HUES64 (cell line): ENCODE measurements around the gene TRNAU1AP.
A peak's percentile ranks its signal among the peaks of the same experiment; 100 is the strongest.
"Not testable (repeated sequence)": the region's sequence is repeated elsewhere in the genome, so short reads cannot be mapped to it uniquely, and the experiment has no call there.

Experiments used
- H3K27ac ChIP-seq: 2 replicates; pipeline ENCODE4 v1.7.0; 2013; ENCODE audit warnings: low read depth, low read length, inconsistent platforms
- H3K27me3 ChIP-seq: 2 replicates; pipeline ENCODE4 v1.6.1; 2013; ENCODE audit warnings: mild to moderate bottlenecking, low read length; ENCODE audit not compliant: insufficient read depth
- H3K36me3 ChIP-seq: 2 replicates; pipeline ENCODE4 v1.6.1; 2013; ENCODE audit warnings: mild to moderate bottlenecking, low read length; ENCODE audit not compliant: insufficient read depth
- H3K4me1 ChIP-seq: 2 replicates; pipeline ENCODE4 v1.6.1; 2013; ENCODE audit warnings: mild to moderate bottlenecking, low read length, moderate library complexity; ENCODE audit not compliant: insufficient read depth
- H3K4me3 ChIP-seq: 2 replicates; pipeline ENCODE4 v1.5.1; 2013; ENCODE audit warnings: mild to moderate bottlenecking, low read length, moderate library complexity
- H3K9ac ChIP-seq: 2 replicates; pipeline ENCODE4 v1.6.1; 2013; ENCODE audit warnings: mild to moderate bottlenecking, low read depth, low read length
- H3K9me3 ChIP-seq: 2 replicates; pipeline ENCODE4 v1.6.1; 2013; ENCODE audit warnings: low read depth, low read length; ENCODE audit not compliant: insufficient read depth
- WGBS: fragments of 150-250, 120-280 bp; methylation state at CpG from one replicate; pipeline ENCODE4 v1.1.7; 2013; ENCODE audit warnings: missing lambda C conversion rate; 5-methylcytosine and 5-hydroxymethylcytosine counted together

Gene TRNAU1AP

GRCh38 chr1:28594686-28595411, 42.0 kb downstream of the TRNAU1AP start:
- Histone ChIP-seq H3K27ac (peak overlapping the region; percentile 38; the same call in 1 of the 2 replicates), H3K27me3 (peaks cover 18% of the 10 kb centered on the region), H3K9ac (0 out of 2 replicates have a peak overlapping the region, but pooled peaks have one; percentile 22), H3K4me1 (peaks cover 18% of the 10 kb centered on the region)
- 49% methylated on average over 7 of the region's 7 CpGs for WGBS
- H3K9me3 ChIP-seq, H3K4me3 ChIP-seq, H3K36me3 ChIP-seq: not testable (repeated sequence)

GRCh38 chr1:28595412-28596191, 42.7 kb downstream of the TRNAU1AP start:
- H3K4me3 ChIP-seq, result no peak overlapping the region
- peaks cover 18% of the 10 kb centered on the region for H3K4me1 ChIP-seq
- no peaks in the 10 kb centered on the region for H3K9me3 ChIP-seq
- 0 out of 2 replicates have a peak overlapping the region, but pooled peaks have one; percentile 7 for H3K9ac ChIP-seq
- H3K27me3 ChIP-seq, result peaks cover 18% of the 10 kb centered on the region
- peak overlapping the region; percentile 15; the same call in 1 of the 2 replicates for H3K27ac ChIP-seq
- 74% methylated on average over 10 of the region's 10 CpGs for WGBS
- 0 out of 2 replicates have a peak, but pooled peaks cover 3% of the 10 kb centered on the region for H3K36me3 ChIP-seq

GRCh38 chr1:28596276-28596675, 43.4 kb downstream of the TRNAU1AP start:
- H3K27me3 ChIP-seq, result peaks cover 18% of the 10 kb centered on the region
- not testable (repeated sequence) for H3K9me3 ChIP-seq, H3K36me3 ChIP-seq, H3K27ac ChIP-seq, H3K9ac ChIP-seq, H3K4me3 ChIP-seq
- H3K4me1 ChIP-seq, result peaks cover 18% of the 10 kb centered on the region
- 93% methylated on average over 8 of the region's 11 CpGs for WGBS

DNA sequence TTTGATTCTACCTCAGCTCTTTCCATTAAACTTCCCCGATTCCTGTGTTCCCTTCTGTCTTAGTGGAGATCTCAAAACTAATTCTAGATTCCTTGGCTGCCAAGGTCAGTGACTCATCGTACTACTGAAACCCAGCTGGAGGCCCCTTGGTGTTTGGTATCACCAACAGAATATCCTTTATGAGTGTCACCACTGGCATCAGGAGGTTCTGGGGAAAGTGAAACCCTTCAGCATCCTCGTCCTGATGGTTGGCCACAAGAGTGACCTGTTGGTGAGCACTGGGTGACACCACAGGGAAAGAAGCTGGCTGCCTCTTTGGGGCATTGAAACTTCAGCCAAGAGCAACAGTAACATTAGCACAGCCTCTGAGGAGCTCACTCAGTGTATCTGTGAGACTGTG, 48.8 kb downstream of the TRNAU1AP start:
- Histone ChIP-seq H3K9ac (no peak overlapping the region), H3K4me3 (no peak overlapping the region), H3K4me1 (peaks cover 3% of the 10 kb centered on the region; the same call in 1 of the 2 replicates), H3K27ac (no peak overlapping the region), H3K36me3 (peaks cover 43% of the 10 kb centered on the region), H3K9me3 (no peaks in the 10 kb centered on the region), H3K27me3 (no peaks in the 10 kb centered on the region)
- 90% methylated on average over 3 of the region's 3 CpGs for WGBS

DNA sequence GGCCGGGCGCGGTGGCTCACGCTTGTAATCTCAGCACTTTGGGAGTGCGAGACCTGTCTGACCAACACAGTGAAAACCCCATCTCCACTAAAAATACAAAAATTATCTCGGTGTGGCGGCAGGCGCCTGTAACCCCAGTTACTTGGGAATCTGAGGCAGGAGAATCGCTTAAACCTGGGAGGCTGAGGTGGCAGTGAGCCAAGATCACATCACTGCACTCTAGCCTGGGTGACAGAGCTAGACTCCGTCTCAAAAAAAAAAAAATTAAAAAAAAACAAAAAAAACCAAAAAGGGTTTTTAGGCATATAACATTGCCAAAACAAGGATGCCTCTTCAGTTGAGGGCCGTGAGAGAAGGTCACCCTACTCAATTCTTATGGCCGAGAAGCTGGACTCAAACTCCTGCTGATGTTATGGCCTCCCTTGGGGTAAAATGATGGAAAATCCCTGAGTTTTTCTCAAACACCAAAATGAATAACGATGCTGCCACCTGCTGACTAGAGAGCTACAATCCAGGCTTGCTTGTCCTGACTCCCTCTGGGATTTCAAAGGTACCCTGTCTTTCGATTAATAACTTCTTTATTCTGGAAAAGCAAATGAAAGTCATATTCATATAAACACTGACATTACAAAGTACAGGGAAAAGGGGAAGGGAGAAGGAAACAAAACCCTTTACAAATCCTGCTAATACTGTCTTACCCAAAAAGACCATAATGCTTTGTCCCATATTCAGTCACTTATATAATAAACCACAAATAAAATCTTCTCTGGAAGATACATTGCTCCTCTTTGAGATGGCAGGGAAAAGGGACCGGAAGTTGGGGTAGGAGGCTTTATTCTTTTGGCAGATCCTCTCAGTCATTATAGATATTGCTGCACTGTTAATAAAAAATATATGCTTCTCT, 49.9 kb downstream of the TRNAU1AP start:
- Histone ChIP-seq H3K36me3 (peaks cover 47% of the 10 kb centered on the region), H3K27me3 (no peaks in the 10 kb centered on the region), H3K27ac (no peak overlapping the region), H3K4me1 (peaks cover 3% of the 10 kb centered on the region; the same call in 1 of the 2 replicates), H3K4me3 (no peak overlapping the region), H3K9me3 (no peaks in the 10 kb centered on the region), H3K9ac (no peak overlapping the region)
- 81% methylated on average over 14 of the region's 15 CpGs for WGBS

DNA sequence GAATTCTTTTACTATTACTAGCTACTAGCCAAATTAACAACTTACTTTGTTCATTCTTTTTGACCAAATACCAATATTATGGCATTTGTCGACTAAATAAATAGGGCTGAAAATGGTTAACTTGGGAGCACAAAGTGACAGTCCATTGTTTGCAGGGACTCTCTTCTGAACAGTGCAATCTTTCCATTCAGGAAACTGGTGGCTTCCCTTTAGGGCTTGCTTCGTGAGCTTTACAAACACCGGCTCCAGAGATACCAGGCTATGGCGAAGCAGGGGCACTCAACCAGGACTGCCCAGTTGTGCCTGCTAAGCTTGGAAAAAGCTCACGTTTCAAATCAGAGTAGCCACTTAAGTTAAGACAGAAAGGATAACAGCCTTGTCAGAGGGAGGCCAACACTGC, 51.5 kb downstream of the TRNAU1AP start:
- Histone ChIP-seq H3K27me3 (no peaks in the 10 kb centered on the region), H3K27ac (no peak overlapping the region), H3K36me3 (peaks cover 50% of the 10 kb centered on the region), H3K9ac (no peak overlapping the region), H3K4me3 (no peak overlapping the region), H3K9me3 (no peaks in the 10 kb centered on the region), H3K4me1 (no peaks in the 10 kb centered on the region; the same call in 1 of the 2 replicates)
- WGBS, result 94% methylated on average over 5 of the region's 5 CpGs

DNA sequence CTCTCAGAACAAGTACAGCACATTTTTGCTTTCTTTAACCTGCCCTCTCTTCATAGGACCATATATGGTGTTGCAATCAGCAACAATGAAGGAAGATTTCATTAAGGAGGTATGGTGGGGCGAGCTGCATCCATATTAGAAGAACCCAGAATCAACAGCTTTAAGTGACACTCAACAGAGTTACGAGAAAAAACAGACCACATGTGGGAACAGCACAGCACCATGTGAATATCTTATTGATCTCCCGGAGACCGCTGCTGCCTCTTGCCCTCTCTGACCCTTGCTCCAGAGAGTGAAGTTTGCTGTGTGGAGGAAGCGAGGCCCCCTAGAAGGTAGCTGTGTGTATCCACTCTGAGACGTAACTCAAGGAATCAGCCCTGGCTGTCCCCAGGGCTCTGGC, 52.1 kb downstream of the TRNAU1AP start:
- H3K36me3 ChIP-seq, result peaks cover 54% of the 10 kb centered on the region
- H3K27ac ChIP-seq, result 0 out of 2 replicates have a peak overlapping the region, but pooled peaks have one; percentile 41
- no peaks in the 10 kb centered on the region for H3K9me3 ChIP-seq
- H3K4me3 ChIP-seq, result no peak overlapping the region
- 95% methylated on average over 6 of the region's 6 CpGs for WGBS
- H3K27me3 ChIP-seq, result no peaks in the 10 kb centered on the region
- no peaks in the 10 kb centered on the region; the same call in 1 of the 2 replicates for H3K4me1 ChIP-seq
- no peak overlapping the region for H3K9ac ChIP-seq

DNA sequence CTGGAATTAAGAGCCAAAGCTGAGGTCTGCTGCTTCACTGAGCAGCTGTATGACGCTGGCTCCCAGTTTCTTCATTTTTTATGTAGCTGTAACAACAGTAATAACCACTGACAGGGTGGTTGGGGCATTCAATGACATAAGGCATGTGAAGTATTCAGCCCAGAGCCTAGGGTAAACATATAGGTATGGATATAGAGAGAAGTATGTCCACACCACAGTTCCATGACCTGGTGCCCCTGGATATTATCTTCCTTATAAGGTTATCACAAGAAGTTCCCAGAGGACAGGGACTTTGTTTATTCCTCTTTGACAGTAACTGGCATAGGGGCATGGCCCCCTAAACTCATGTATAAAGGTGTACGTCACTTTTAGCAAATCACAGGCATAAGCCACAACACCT, 53.9 kb downstream of the TRNAU1AP start:
- Histone ChIP-seq H3K9ac (no peak overlapping the region), H3K27ac (no peak overlapping the region), H3K27me3 (no peaks in the 10 kb centered on the region), H3K9me3 (no peaks in the 10 kb centered on the region), H3K4me1 (no peaks in the 10 kb centered on the region; the same call in 1 of the 2 replicates), H3K36me3 (peaks cover 61% of the 10 kb centered on the region), H3K4me3 (no peak overlapping the region)
- WGBS, result 94% methylated on average over 2 of the region's 2 CpGs

DNA sequence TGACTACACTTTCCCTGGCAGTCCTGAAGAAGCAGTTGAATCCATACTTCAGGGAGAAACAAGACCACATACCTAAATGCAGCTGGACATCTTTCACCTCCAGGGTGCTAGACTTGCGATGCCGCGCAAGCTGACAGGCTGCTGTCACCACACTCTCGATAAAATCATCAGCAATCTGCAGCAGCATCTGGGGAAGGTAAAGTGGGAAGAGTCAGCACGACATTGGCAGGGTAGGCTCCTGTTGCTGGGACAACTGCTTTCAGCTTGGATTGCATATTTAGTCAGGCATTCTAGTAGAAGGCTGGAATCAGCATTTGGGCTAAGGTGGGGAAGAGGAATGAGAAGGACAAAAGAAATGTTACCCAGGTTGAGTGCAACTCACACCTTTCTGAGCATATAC, 60.3 kb downstream of the TRNAU1AP start:
- peaks cover 63% of the 10 kb centered on the region for H3K36me3 ChIP-seq
- no peak overlapping the region for H3K9ac ChIP-seq
- H3K27me3 ChIP-seq, result no peaks in the 10 kb centered on the region
- no peaks in the 10 kb centered on the region for H3K9me3 ChIP-seq
- H3K4me1 ChIP-seq, result no peaks in the 10 kb centered on the region
- H3K4me3 ChIP-seq, result no peak overlapping the region
- H3K27ac ChIP-seq, result no peak overlapping the region
- 96% methylated on average over 5 of the region's 5 CpGs for WGBS
